ENCODE measurements around the gene NAPSA.
"Not testable (repeated sequence)": the region's sequence is repeated elsewhere in the genome, so short reads cannot be mapped to it uniquely, and the experiment has no call there.

Gene NAPSA

DNA sequence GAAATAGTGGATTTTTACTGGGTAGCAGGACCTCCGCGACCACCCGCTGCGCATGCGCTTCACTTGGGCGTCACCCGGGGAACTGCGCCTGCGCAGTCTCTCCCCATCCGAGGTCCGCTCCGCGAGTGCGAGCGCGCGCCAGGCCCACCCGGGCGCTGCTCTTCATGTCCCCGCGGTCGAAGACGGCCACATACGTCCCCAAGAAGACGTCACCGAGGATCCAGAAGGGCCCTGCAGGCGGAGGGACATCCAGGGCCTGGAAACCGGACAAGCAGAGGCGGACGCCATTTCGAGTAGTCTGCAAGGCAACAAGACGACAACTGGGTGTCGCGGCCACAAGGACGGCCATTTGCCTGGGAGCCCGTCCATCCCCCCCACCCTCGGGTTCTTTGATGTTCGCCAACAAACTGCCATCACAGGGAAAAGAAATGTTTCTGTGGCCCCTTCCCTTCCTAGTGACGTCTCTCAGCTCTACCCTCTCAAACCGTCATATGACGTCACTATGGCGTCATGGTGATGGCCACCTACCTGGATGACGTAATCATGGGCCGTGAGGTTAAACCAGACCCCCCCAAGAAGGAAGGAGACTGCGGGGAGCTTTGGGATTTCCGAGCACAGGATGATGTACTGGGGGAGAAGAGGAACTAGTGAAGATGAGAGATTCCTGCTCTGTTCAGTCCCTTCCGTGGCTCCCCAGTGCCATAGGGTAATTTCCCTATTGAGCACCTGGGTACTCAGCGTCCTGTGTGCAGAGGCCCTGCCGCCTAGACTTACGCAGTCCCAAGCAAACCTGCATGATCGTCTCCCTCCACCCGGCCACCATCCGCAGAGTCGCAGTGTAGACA lies 6.7 kb downstream of the NAPSA start:
- DNase-seq (ENCODE audit: low read depth in 3 of 3): peak; percentile 59 to 67 (median 65)

DNA sequence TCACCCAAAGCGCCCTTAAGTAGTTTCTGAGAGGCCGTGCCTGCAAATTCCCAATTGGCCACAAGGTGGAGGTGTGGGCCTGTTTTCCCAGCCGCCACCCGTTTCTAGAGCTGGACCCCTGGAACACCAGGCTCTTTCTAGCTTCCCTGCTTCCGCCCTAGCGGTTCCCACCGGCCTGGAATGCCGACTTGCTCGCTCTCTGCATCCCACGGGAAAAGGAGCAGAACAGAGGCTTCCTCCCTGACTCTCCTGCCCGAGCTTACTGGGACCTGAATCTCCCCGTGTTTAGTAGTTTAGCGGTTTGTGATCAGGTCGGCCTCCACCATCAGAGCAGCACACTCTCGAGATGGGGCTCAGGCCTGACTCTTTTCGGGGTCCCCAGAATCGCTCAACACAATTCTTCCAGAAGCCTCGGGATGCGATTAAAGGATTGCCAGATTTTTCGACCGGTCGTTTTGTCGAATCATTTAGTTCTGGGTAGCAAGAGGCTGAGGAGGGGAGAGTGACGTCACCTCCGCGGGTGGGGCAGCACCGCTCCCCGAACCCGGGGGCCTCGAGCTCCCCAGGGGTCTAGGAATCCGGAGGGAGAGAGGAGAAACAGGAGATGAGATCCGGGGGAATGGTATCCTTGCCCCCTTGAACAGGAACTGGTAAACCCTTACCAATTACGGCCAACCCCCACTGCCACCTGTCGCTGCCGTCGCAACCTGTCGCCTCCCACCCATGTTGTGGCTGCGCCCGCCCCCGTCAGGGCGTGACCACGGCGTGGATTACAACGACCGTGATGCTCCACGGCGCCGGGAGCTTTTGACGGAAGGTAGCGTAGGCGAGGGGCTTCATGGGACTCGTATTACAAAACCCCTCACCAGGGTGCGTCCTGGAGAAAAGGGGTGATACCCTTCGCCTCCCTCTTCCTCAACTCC lies 8.0 kb downstream of the NAPSA start:
- peak; percentile 82 to 85 (median 84) for DNase-seq (ENCODE audit: low read depth in 3 of 3)

DNA sequence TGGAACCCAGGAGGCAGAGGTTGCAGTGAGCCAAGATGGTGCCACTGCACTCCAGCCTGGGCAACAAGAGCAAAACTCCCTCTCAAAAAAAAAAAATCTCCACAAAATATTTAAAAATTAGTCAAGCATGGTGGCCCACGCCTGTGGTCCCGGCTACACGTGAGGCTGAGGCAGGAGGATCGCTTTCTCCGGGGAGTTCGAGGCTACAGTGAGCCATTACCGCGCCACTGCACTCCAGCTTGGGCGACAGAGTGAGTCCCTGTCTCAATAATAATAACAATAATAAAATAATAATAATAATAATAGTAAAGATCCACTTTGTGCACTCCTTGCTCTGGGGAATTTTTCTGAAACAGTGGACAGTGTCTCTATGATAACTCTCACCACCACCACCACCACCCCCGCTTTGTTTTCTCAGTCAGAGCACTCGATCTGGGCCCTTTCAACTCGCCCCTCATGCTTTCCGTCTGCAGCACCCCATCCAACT lies 8.7 kb downstream of the NAPSA start:
- DNase-seq (ENCODE audit: low read depth in 3 of 3): no peak

DNA sequence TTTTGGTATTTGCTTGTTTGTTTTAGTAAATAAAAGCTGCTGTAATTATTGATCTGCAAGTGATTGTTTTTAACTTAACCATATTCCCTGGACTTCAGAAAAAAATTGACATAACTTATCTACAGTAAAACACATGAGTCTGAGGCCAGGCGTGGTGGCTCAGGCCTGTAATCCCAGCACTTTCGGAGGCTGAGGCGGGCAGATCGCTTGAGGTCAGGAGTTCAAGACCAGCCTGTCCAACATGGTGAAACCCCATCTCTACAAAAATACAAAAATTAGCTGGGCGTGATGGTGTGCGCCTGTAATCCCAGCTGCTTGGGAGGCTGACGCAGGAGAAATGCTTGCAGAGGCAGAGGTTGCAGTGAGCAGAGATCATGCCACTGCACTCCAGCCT lies 12.0 kb downstream of the NAPSA start:
- DNase-seq (ENCODE audit: low read depth in 3 of 3): not testable (repeated sequence)

DNA sequence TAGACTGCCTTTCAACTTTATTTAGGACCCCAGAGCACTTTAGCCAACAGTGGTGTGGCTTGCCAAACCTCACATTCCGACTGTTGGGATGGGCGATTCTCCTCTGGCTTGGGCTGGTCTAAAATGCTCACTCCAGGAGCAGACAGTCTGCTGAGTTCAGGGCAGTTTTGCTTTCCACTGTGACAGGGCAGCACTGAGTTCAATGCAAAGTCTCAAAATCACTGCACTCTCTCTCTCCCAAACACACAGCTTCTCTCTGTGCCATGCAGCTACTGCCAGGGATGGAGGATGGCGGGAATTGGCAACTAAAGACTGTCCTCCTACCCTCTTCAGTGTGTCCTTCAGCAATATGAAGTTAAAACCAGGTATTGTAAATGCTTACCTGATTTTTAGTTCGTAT lies 13.2 kb downstream of the NAPSA start:
- DNase-seq (ENCODE audit: low read depth in 3 of 3): no peak

DNA sequence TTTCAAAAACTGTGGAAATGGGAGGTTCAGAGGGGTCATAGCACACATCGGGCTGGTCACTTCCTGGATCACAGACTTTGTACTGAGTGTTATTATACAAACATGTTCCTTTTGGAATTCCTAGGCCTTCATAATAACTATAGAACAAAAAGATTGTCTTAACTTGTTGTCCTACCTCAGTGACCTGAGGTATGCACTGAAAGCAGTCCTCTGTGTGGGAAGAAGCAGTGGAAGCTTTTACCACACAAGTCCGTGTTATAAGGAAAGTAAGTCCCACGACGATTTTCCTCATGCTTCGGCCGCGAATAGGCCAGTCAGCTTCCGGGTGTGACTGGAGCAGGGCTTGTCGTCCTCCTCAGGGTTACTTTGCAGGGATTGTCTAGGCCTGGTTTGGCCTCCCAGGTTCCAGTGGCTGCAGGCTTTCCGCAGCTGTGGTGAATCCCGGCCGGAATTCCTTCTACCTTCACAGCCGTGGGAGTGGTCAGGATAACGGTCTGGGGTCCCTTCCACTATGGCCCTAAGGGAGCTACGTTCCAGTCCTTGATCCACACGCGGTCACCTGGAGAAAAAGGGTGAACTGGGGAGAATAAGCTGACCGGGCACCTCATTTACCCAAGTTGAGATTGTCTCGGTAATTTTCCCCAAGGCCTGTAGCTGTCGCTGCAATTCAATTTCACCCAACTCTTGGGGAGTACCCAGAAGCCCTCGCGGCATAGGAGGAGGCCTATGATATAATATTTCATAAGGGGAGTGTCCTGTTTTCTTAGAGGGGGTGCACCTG lies 16.0 kb downstream of the NAPSA start:
- no peak for DNase-seq (ENCODE audit: low read depth in 3 of 3)

DNA sequence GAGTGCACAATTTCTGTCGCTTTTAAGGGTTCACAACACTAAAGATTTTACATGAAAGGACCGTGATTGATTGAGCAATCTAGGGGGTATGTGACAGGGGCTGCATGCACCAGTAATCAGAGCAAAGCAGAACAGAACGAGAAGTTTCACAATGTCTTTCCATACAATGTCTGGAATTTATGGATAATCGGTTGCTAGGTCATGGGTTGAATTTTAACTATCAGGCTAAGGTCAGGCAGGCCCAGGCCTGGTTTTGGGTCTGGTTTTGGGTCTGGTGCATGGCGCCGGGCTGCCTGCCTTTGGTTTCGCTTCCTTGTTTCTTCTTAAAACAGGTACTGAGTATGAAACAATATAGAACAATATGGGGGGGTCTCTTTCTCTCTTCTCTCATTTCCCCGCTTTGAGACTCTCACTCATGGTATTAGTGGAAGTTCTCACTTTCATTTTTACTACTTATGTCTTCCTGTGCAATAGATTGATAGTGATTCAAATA lies 18.3 kb downstream of the NAPSA start:
- DNase-seq (ENCODE audit: low read depth in 3 of 3): not testable (repeated sequence)

DNA sequence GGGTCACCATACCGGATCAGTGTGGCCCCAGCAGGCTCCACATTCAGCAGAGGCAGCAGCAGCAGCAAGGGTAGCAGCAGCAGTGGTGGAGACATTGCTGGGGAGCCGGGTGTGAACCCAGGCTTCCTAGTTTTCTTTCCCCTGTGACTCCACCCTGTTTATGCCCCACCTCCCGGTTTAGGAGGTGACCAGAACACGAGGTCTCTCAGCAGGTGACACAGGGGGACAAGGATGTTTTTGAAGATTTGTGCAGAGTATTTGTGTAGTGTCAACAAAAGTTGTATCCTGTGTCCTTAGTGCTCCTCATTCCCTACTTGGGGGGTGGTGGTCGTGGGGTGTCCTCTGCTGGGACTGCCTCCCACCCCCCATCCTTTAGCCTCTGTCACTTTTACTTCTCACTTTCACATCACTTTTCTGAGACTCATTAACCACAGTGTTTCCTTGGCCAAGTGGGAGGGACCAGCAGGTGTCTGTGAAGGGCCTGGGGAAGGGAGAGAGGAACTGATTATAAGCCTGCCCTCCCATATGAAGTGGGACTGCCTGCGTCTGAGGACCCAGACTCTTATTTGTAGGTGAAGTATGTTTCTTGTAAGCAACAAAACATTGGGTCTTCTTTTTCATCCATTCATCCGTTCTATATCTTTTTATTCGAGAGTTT lies 20.6 kb downstream of the NAPSA start:
- no peak for DNase-seq (ENCODE audit: low read depth in 3 of 3)

DNA sequence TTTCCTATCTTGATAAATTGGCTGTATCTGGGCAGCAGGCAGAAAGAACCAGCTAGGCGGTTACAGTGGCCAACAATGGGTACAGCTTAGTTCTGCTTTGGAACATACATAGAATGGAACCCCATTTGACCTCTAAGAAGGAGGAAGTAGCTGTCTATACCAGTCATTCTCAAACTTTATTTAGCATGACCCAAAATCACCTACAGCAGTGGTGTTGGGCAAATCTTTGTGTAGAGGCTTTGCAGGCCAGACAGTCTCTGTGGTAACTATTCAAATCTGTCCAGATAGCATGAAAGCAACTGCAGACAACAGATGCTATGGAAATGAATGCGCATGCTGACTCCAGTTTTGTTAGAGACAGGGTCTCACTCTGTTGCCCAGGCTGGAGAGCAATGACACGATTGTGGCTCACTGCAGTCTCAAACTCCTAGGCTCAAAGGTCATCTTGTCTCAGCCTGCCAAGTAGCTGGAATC lies 24.3 kb downstream of the NAPSA start:
- no peak for DNase-seq (ENCODE audit: low read depth in 3 of 3)

DNA sequence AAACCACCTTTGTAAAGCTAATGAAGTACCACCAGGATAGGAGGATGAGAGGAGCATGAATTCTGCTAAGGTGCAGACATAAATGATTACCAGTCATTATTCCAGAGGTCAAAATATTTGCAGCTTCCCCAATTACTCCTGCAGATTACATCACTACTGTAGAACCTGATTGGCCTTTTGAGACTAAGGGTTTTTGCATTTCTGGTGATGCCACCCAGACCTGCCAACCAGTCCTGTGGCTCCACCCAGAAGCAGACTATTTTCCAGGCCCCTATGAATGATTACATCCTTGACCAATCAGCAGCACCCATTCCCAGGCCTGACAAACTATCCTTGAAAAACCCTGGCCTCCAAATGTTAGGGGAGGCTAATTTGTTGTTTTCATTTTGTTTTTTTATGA lies 25.1 kb downstream of the NAPSA start:
- no peak for DNase-seq (ENCODE audit: low read depth in 3 of 3)

DNA sequence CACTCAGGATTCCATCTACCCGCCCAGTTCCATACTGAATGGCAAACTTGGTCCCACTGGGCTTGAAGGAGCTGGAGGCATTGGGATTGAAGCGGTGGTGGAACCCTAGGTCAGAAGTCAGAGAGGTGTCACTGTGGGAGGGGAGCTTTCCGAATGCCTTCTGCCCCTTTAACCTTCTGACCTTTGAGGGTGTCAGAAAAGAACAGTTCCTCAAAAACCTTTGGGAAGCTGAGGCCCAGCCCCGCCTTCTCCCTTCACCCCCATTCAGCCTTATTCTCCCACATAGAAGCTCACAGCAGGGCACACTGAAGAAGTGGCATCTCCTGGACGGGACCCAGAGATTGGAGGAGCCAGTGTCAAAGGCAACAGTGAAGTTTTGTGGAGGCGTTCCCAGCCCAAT lies 28.4 kb downstream of the NAPSA start:
- not testable (repeated sequence) for DNase-seq (ENCODE audit: low read depth in 3 of 3)

DNA sequence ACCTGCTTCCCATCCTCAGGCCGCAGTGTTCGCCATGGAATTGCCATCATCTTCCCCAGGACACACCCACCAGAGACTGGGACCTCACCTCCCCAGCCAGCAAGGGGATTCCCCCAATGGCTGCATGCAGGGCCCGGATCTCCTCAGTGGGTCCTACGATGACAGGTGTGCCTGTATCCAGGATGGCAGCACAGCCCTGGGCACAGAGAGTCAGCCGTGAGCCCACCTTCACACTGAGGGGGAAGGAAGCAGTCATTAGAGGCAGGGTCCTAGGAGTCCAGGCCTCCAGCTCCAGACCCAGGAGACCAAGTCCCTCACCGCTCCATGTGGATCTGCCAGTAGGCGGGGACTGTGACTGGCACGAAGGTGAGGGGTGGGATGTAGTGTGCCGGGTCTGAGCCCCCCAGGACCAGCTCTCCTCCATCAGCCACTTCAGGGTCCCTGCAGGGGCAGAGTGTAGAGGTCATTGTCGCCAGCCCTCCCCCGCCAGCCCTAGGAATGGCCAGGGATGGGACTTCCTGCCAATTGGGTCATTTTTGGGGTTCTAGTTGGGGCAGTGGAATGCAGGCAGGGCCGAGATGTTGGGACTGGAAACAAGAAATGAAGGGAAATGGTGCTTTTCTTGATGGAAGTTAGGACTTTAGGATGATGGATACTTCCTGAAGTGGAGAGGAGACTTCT lies 30.6 kb downstream of the NAPSA start:
- no peak for DNase-seq (ENCODE audit: low read depth in 3 of 3)

DNA sequence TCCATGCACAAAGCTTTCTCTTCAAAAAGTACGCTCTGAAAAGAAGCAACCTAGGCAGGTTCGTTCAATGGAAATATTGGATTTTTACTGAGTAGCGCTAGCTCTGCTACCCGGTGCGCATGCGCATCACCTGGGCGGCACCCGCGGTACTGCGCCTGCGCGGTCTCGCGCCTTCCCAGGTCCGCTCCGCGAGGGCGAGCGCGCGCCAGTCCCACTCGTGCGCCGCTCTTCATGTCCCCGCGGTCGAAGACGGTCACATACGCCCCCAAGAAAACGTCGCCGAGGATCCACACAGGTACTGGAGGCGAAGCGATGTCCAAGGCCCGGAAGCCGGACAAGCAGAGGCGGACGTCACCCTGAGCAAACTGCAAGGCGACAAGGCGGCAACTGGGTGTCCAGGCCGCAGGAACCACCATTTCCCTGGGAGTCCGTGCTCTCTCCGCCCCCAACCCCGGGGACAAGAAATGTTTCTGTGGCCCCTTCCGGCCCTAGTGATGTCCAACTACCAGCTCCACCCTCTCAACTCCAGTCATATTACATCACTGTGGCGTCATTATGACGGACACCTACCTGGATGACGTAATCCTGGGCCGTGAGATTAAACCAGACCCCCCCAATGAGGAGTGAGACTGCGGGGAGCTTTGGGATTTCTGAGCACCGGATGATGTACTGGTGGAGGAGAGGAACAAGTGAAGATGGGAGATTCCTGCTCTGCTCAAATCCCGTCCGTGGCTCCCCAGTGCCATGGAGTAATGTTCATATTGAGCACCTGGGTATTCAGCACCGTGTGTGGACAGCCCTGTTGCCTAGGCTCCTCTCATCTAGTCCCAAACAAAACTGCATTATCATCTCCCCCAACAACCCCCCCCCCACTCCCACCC lies 31.5 kb downstream of the NAPSA start:
- DNase-seq (ENCODE audit: low read depth in 3 of 3): peak; percentile 73 to 78 (median 77)

DNA sequence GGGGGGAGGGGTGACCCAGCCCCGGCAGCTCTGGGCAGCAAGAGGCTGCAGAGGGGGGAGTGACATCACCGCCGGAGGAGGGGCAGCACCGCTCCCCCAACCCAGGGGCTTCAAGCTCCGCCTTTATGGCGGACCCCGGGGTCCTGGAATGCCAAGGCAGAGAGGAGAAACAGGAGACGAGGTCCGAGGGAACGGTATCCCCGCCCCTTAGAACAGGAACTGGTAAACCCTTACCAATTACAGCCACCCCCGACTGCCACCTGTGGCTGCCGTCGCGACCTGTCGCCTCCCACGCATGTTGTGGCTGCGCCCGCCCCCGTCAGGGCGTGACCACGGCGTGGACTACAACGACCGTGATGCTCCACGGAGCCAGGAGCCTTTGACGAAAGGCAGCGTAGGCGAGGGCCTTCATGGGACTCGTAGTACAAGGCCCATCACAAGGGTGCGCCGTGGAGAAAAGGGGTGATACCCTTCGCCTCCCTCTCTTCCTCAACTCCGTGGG lies 32.2 kb downstream of the NAPSA start:
- DNase-seq (ENCODE audit: low read depth in 3 of 3): peak; percentile 80 to 93 (median 88)

DNA sequence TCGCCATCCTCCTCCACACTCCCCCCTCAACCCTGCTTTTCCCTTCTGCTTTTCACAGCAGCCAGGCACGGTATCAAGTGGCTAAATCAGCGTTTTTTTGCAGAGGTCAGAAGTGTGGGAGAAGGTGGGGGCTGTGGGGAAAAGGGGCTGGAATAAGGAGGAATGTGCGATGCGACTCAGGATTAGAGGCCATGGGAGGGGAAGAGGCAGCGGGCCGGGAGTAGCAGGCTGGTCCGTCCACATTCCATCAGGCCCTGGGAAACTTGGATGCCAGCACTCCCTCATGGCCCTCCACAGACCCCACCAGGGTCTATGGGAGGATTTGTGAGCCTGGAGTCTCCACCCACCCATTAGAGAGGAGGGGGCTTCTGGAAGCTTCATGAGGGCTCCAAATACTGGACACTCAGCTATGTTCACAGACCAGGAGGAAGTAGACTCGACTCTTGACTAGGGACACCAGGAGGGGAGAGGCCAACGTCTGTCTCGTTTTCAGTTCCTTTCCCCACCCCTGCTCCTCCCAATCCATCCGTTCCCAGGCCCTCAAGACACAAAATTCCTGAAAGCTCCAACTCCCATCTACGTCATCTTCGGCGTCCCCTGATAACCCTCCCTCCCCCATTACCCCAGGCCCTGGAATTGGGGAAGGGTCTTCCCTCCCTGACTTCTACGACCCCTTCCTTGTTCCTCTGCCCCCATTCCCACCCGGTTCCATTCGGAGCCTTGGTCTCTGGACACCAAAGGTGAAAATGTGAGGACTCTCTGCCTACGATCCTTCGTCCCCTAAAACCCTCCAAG lies 33.0 kb downstream of the NAPSA start:
- no peak for DNase-seq (ENCODE audit: low read depth in 3 of 3)

DNA sequence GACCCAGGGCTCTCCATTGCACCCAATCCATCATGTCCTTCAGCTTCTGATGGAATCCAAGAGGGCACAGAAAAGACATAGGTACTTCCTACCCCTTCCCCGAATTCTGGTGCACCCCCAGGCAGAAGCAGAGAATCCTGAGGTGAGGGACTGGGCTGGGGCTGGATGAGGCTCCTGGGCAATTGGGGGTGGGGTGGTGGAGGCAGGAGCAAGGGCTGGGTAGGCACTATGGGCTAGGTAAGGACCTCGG lies 33.5 kb downstream of the NAPSA start:
- DNase-seq (ENCODE audit: low read depth in 3 of 3): no peak

DNA sequence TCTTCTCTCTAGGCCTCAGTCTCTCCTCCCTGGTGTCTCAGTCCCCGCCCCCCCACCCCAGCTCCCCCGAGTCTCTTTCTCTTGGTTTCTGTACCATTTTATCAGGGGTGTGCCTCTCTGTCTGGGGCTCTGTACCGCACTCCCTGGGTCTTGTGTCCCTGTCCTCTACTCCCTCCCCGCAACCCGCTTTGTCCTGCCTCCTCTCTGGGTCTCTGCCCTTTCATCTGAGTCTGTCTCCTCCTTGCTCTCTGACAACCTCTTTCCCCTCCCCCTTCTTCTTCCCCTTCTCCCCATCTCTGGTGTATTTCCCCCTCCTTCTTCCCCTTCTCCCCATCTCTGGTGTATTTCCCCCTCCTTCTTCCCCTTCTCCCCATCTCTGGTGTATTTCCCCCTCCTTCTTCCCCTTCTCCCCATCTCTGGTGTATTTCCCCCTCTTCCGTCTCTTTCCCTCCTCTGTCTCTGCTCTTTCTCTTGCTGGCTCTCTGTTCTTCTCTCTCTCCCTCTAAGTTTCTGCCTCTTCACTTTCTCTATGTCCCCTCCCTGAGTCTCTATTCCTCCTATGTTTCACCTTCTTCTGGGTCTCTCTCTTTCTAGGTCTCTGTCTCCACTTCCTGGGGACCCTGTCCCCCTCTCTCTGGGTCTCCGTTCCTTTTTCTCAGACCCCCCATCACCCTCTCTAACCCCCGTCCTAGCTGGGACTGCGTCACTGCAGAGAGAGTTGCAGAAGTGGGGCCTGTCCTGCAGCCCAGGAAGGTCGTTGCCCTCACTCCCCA lies 34.0 kb downstream of the NAPSA start:
- DNase-seq (ENCODE audit: low read depth in 3 of 3): no peak
